Measurements from ENCODE around the gene FAM170B. TPM values are rescaled to one million over a fixed set of nuclear protein-coding genes. Genes with fewer than 3 reads are reported as not detected.

Gene FAM170B
- total and polyA plus RNA-seq, 2 donors (not counting 3 experiments of a cell fraction or from before 2014, with no cell fraction given): not detected

DNA sequence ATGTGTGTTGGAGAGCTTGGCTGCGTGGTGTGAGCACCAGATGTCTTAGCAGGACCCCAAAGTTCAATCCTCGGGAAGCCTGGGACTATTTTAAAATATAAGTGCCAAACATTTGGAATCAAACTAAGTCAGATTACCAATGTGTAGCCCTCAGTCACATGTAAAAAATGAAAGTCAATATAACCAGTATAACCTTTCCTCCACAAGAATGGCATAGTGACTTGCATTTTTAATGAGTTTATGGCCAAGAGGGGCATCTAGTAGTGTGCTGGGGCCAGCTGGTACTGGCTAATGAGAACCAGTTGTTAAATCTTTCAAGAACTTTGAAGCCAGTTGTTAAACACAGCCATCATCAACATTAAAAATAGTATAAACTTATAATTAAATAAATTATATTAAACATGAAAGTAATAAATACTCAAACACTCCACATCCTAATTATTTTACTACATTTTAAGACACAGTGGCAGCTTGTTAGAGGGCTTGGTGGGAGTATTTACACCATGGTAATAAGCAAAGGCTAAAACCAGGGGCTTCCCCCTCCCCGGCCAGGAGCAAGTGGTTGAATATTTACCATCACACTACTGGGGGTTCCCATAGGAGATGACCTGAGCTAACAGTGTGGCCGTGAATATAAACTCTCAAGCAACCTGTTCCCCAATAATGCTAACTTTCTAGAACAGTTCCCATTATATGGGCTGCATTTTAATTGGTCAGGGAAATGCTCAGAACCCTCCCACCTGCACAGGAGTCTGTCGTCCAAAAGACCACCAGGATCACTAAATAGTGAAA lies 7.9 kb upstream of the FAM170B start:
- Histone ChIP-seq H3K9ac (replicated peaks; ENCODE audit: extremely low read depth, insufficient read depth, low read length) (no peak overlapping the region), H3K4me3 (replicated peaks in 1 of 3; ENCODE audit: insufficient read depth in 1 of 3, low read depth in 1 of 3, low read length in 3 of 3) (no peak overlapping the region), H3K27me3 (ENCODE audit: control insufficient read depth in 2 of 2, insufficient read depth in 2 of 2, low read length in 2 of 2) (peaks cover 0 to 4% of the 10 kb centered on the region in 2 experiments), H3K27ac (ENCODE audit: insufficient read depth, low read depth, low read length) (no peak overlapping the region), H3K4me1 (ENCODE audit: control insufficient read depth, extremely low read depth, insufficient read depth, low read length) (no peaks in the 10 kb centered on the region), H2AFZ (ENCODE audit: low read depth, low read length) (no peak overlapping the region), H3K9me1 (replicated peaks; ENCODE audit: control insufficient read depth, extremely low read depth, insufficient read depth, low read length) (no peaks in the 10 kb centered on the region), H3K36me3 (ENCODE audit: control insufficient read depth in 2 of 2, extremely low read depth in 1 of 2, insufficient read depth in 2 of 2, low read length in 2 of 2) (no peaks in the 10 kb centered on the region), H3K9me3 (replicated peaks; ENCODE audit: control insufficient read depth, insufficient read depth, low read length) (no peaks in the 10 kb centered on the region), H3K79me2 (ENCODE audit: control insufficient read depth, insufficient read depth, low read length) (no peaks in the 10 kb centered on the region), H4K20me1 (replicated peaks; ENCODE audit: control insufficient read depth, extremely low read depth, insufficient read depth, low read length) (no peaks in the 10 kb centered on the region), H3K4me2 (ENCODE audit: insufficient read depth, low read length) (no peak overlapping the region)
- POLR2A ChIA-PET: no interaction called here
- DNase-seq (ENCODE audit: low read depth, low spot score): no peak
- TF ChIP-seq JUN (IDR thresholded peaks at IDR 0.05; ENCODE audit: borderline replicate concordance, insufficient read depth, insufficient read length, low read depth): no peak
- no peak for TF ChIP-seq POLR2A (IDR thresholded peaks at IDR 0.05; ENCODE audit: low read depth, low read length)
- TF ChIP-seq, protein P1, sequence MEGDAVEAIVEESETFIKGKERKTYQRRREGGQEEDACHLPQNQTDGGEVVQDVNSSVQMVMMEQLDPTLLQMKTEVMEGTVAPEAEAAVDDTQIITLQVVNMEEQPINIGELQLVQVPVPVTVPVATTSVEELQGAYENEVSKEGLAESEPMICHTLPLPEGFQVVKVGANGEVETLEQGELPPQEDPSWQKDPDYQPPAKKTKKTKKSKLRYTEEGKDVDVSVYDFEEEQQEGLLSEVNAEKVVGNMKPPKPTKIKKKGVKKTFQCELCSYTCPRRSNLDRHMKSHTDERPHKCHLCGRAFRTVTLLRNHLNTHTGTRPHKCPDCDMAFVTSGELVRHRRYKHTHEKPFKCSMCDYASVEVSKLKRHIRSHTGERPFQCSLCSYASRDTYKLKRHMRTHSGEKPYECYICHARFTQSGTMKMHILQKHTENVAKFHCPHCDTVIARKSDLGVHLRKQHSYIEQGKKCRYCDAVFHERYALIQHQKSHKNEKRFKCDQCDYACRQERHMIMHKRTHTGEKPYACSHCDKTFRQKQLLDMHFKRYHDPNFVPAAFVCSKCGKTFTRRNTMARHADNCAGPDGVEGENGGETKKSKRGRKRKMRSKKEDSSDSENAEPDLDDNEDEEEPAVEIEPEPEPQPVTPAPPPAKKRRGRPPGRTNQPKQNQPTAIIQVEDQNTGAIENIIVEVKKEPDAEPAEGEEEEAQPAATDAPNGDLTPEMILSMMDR (IDR thresholded peaks at IDR 0.05; ENCODE audit: extremely low read depth in 1 of 2, insufficient read depth in 1 of 2, low read depth in 1 of 2, low read length in 2 of 2): no peak
- TF ChIP-seq MYC (IDR thresholded peaks at IDR 0.05; ENCODE audit: low read depth, low read length): no peak
- TF ChIP-seq GATA2 (IDR thresholded peaks at IDR 0.05; ENCODE audit: insufficient read depth, insufficient read length, low read depth, low read length): no peak
- no peak for TF ChIP-seq EZH2 (IDR thresholded peaks at IDR 0.05; ENCODE audit: borderline replicate concordance, low read depth, low read length, severe bottlenecking)
- TF ChIP-seq POLR2AphosphoS5 (IDR thresholded peaks at IDR 0.05; ENCODE audit: insufficient read depth, low read depth, low read length): no peak
- TF ChIP-seq, protein P2, sequence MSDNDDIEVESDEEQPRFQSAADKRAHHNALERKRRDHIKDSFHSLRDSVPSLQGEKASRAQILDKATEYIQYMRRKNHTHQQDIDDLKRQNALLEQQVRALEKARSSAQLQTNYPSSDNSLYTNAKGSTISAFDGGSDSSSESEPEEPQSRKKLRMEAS (IDR thresholded peaks at IDR 0.05; ENCODE audit: insufficient read depth, insufficient read length): no peak
- TF ChIP-seq FOS (IDR thresholded peaks at IDR 0.05; ENCODE audit: borderline replicate concordance, insufficient read depth, low read length): no peak
- dilution Hi-C loops (cut with MboI; ENCODE audit: extremely low pct_ligation_motif_present, low sequenced_read_pairs): no loop called here
- CTCF ChIA-PET: no interaction called here
- intact Hi-C loops (cut with micrococcal nuclease): no loop called here
- no TSS peak for BruUV-seq (replicated peaks)
- FAIRE-seq: no peak

Data from endothelial cell of umbilical vein (primary cell).